Colon (tissue), 2 donors: Measurements from ENCODE around the gene FCER2.

Experiments used
- FAIRE-seq: peaks from 2 replicates; lab custom pipeline; 2012; peaks lifted over from hg19 to GRCh38; lab: Jason Lieb, UNC
- donor health status: control.
- donor health status: control.

FCER2 gene

GRCh38 chr19:7677669-7678311, 24.1 kb downstream of the FCER2 start:
- no peak for FAIRE-seq

GRCh38 chr19:7676854-7677253, 25.1 kb downstream of the FCER2 start, which contains the start of gene MCEMP1:
Gene MCEMP1 (plus strand): TSS chr19:7677090. CDS start chr19:7677121, 31 bp downstream.
- no peak for FAIRE-seq

GRCh38 chr19:7676376-7676775, 25.6 kb downstream of the FCER2 start:
- FAIRE-seq = no peak

- no peak for FAIRE-seq
Observed at GRCh38 chr19:7674010-7675005, 27.6 kb downstream of the FCER2 start.

- FAIRE-seq = no peak
Observed at GRCh38 chr19:7672522-7672921, 29.4 kb downstream of the FCER2 start.

GRCh38 chr19:7670790-7671189, 31.1 kb downstream of the FCER2 start:
- FAIRE-seq = no peak

GRCh38 chr19:7670150-7670783, 31.7 kb downstream of the FCER2 start:
- no peak for FAIRE-seq

GRCh38 chr19:7669641-7670040, 32.3 kb downstream of the FCER2 start:
- no peak for FAIRE-seq

- FAIRE-seq = no peak
Observed at GRCh38 chr19:7668842-7669241, 33.1 kb downstream of the FCER2 start, which contains the start of gene RETN. Gene RETN (plus strand): TSS chr19:7669049. CDS start chr19:7669327, 278 bp downstream.

GRCh38 chr19:7665076-7665475, 36.9 kb downstream of the FCER2 start:
- FAIRE-seq = no peak

- FAIRE-seq = no peak
Observed at GRCh38 chr19:7663706-7664105, 38.2 kb downstream of the FCER2 start.

GRCh38 chr19:7662657-7663056, 39.3 kb downstream of the FCER2 start:
- no peak for FAIRE-seq

GRCh38 chr19:7661744-7662538, 40.0 kb downstream of the FCER2 start:
- FAIRE-seq = no peak

GRCh38 chr19:7658219-7658686, 43.7 kb downstream of the FCER2 start:
- FAIRE-seq = no peak

GRCh38 chr19:7657131-7657751, 44.7 kb downstream of the FCER2 start:
- no peak for FAIRE-seq

GRCh38 chr19:7655581-7655980, 46.4 kb downstream of the FCER2 start:
- no peak for FAIRE-seq

GRCh38 chr19:7654401-7654800, 47.5 kb downstream of the FCER2 start:
- no peak for FAIRE-seq

GRCh38 chr19:7652061-7652641, 49.8 kb downstream of the FCER2 start:
- no peak for FAIRE-seq

GRCh38 chr19:7650148-7650547, 51.8 kb downstream of the FCER2 start:
- no peak for FAIRE-seq

GRCh38 chr19:7648265-7649014, 53.5 kb downstream of the FCER2 start:
- no peak for FAIRE-seq
